Thymus (tissue), 11 donors: Measurements from ENCODE around the gene CCDC9B. TPM values are rescaled to one million over a fixed set of nuclear protein-coding genes. Genes with fewer than 3 reads are reported as not detected.
A peak's percentile ranks its signal among the peaks of the same experiment; 100 is the strongest.

Experiments
- DNase-seq, 9 donors: peaks; one replicate each; pipeline ENCODE4 v3.0.0-alpha.2; 2013; ENCODE audit warnings: low spot score in 9 of 9, low read depth in 6 of 9, missing footprints in 1 of 9
- H3K27ac ChIP-seq, 2 donors: one replicate each; pipeline ENCODE4 v1.5.1; 2013; ENCODE audit warnings: control low read depth in 1 of 2, low read depth in 1 of 2, low read length in 1 of 2, mild to moderate bottlenecking in 1 of 2, moderate library complexity in 1 of 2
- H3K27me3 ChIP-seq, 2 donors: one replicate each; pipeline ENCODE4 v1.5.1; 2013; ENCODE audit warnings: low read length in 1 of 2; ENCODE audit not compliant: control insufficient read depth in 2 of 2, insufficient read depth in 1 of 2
- H3K36me3 ChIP-seq, 2 donors: one replicate each; pipeline ENCODE4 v1.5.1; 2013; ENCODE audit warnings: low read length in 1 of 2, mild to moderate bottlenecking in 1 of 2, moderate library complexity in 1 of 2; ENCODE audit not compliant: control insufficient read depth in 2 of 2, insufficient read depth in 2 of 2
- H3K4me1 ChIP-seq, 2 donors: one replicate each; pipeline ENCODE4 v1.5.1; 2013; ENCODE audit warnings: low read length in 2 of 2; ENCODE audit not compliant: control insufficient read depth in 2 of 2, insufficient read depth in 2 of 2
- H3K4me3 ChIP-seq, 2 donors: one replicate each; pipeline ENCODE4 v1.5.1; 2013; ENCODE audit warnings: low read length in 2 of 2, control low read depth in 1 of 2, mild to moderate bottlenecking in 1 of 2
- H3K9me3 ChIP-seq, 2 donors: one replicate each; pipeline ENCODE4 v1.5.1; 2013; ENCODE audit warnings: low read length in 1 of 2, mild to moderate bottlenecking in 1 of 2; ENCODE audit not compliant: control insufficient read depth in 2 of 2, insufficient read depth in 1 of 2
- WGBS: extraction: QIAGEN DNeasy Blood & Tissue Kit; methylation state at CpG from one replicate; pipeline ENCODE4 v1.1.7; 2013; 5-methylcytosine and 5-hydroxymethylcytosine counted together
- polyA plus RNA-seq: library from polyadenylated mRNA; stranded (reverse); fragments of 200-250 nt; gene quantifications from one replicate; pipeline ENCODE4 v1.2.3, GENCODE V29; 2013
- total RNA-seq: library from RNA; stranded (reverse); fragments of 120-200 nt; gene quantifications from one replicate; pipeline ENCODE4 v1.2.4, GENCODE V29; 2013
- donor health status: healthy.

Gene CCDC9B
- total and polyA plus RNA-seq, 2 donors: 0.28 to 3.6 TPM

DNA sequence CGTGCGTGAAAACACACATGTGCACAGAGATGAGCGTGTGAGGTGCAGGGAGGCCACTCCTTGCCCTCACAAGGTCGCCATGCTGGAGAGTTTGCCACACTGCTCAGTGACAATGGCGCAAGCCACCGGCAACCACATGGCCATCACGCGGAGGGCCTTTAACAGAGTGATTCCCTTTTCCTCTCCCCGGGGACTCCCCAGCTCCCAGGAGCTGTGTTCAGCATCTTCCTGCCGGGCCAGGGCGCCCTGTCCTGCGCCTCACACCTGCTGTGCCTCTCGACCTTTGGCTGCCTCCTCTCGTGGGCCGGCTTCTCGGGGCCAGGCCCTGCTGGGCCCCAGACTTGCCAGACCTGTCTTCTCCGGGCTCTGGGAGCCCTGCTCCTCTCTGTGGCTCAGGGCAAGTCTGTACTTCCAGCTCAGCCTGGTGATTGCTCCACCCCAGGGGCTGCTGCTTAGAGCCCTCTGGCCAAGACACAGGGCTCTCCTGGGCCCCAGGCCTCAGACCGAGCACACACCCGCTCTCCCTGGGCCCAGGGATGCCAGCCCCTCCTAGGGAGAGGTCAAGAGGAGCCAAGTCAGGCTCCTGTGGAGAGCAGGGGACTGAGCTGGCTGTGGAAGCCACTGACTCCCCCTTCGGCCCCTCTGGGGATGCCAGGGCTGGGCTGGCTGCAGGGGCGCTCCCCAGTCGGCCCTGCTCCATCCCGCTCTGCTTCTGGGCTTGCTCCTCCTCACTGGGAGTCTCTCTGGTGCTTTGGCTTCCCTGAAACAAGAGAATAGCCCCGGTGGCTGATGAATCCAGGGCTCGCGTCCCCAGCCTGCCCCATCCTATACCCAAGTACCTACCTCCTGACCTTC lies 5.6 kb downstream of the CCDC9B start:
- H3K4me3 ChIP-seq: no peak overlapping the region
- DNase-seq: no peak
- H3K27me3 ChIP-seq: no peaks in the 10 kb centered on the region
- 95% methylated on average over 26 of the region's 26 CpGs for WGBS
- peaks cover 0 to 2% of the 10 kb centered on the region in 2 donors for H3K9me3 ChIP-seq
- peak overlapping the region in 1 of 2 donors; percentile 69 for H3K27ac ChIP-seq
- H3K36me3 ChIP-seq: no peaks in the 10 kb centered on the region
- H3K4me1 ChIP-seq: peaks cover 20 to 69% of the 10 kb centered on the region in 2 donors

DNA sequence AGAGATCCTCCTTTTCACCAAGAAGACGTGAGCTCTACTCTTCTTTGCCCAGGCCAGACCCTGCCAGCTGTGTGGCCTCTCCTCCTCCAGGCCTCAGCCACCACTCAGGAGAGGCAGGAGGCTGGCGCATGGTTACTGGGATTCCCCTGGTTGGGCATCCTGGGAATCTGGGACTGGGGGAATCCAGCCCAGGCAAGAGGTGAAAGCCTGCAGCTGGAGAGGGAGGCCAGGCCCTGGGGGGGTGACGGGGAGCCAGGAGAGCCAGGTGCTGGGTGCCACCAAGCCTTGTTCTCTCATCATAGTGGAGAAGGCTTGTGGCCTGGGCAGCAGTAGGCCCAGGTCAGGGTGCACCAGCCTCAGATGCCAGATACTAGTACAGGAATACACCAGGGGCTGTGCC lies 6.2 kb downstream of the CCDC9B start:
- H3K9me3 ChIP-seq: peaks cover 0 to 2% of the 10 kb centered on the region in 2 donors
- 85% methylated on average over 3 of the region's 3 CpGs for WGBS
- no peaks in the 10 kb centered on the region for H3K27me3 ChIP-seq
- H3K36me3 ChIP-seq: no peaks in the 10 kb centered on the region
- H3K27ac ChIP-seq: peak overlapping the region; percentile 39 to 69
- H3K4me3 ChIP-seq: no peak overlapping the region
- H3K4me1 ChIP-seq: peaks cover 20 to 74% of the 10 kb centered on the region in 2 donors
- DNase-seq: no peak

DNA sequence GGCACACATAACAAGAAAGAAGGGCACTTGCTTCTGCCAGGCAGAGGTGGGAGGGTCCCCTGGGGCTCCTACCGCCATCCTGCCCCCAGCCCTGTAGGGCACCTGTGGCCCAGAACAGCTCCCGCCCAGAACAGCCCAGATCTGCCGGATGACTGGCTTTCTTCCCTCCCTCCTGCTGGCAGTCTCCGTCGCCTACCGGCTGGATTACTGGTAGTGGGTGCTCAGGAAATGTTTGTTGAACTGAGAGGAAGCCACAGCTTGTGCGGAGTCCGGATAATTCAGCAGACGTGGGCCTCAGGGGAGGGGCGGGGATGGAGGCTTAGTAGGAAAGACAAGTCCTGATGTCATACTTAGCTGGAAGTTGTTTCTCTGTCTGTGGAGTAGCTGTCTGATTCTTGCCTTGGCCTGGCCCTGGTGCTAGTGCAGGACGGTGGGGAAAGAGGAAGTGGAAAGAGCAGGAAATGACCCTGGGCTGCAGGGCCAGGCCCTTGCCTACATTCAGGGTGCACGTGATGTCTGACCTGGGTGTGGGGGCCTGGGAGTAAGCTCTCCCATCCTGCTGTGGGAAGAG lies 6.7 kb downstream of the CCDC9B start:
- Histone ChIP-seq H3K4me1 (peaks cover 20 to 77% of the 10 kb centered on the region in 2 donors), H3K27me3 (no peaks in the 10 kb centered on the region), H3K9me3 (peaks cover 0 to 2% of the 10 kb centered on the region in 2 donors), H3K27ac (peak overlapping the region; percentile 46 to 69), H3K4me3 (no peak overlapping the region), H3K36me3 (no peaks in the 10 kb centered on the region)
- 15% methylated on average over 12 of the region's 12 CpGs for WGBS
- peak in 3 of 9 donors; percentile 47 to 76 (median 52) for DNase-seq

DNA sequence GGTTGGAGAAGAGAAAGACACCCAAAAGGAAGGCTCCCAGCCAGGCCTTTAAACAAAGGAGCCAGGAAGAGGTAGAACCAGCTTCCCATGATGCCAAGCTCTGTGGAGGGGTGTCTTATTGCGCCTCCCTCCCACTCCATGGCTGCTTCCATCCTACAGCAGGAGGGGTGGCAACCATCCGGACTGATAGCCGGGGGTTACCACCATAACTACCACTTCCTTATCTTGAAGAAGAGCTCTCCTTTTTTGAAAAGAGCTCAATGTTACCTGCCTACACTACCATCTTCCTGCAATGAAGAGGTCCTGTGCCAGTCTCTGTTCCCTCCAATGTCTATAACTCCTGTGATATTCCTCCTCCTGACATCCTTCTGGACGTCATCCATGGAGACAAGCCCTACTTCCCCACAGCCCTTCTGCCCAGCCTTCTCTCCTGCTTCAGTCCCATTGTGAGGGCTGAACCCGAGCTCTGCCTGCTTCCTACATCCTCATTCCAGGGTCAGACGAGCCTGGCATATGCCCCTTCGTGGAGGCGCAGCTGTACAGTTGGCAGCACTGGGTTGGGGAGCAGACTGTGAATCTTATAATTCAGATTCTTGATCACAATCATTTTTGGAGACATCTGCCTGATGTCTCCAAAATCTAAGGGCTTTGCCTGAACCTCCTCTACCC lies 8.5 kb downstream of the CCDC9B start:
- 71% methylated on average over 8 of the region's 8 CpGs for WGBS
- Histone ChIP-seq H3K36me3 (no peaks in the 10 kb centered on the region), H3K4me1 (peaks cover 21 to 87% of the 10 kb centered on the region in 2 donors), H3K27me3 (no peaks in the 10 kb centered on the region), H3K4me3 (no peak overlapping the region), H3K27ac (no peak overlapping the region), H3K9me3 (peaks cover 0 to 2% of the 10 kb centered on the region in 2 donors)
- DNase-seq: no peak

DNA sequence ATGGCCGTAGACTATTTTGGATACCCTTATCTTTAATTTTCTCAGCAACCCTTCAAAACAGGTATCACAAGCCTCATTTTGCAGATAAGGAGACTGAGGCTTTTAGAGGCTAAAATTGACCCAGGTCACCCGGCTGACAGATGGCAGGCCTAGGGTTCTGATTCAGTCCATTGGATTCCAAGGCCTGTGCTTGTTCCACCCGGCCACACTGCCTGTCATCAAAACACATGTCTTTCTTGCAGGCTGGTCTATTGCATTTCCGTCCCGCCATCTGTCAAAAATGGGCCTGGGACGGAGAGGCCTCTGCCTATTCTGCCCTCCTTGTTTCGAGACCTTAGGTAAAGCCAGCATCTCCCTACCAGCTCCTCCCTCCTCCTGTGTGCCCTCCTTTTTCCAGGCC lies 9.1 kb downstream of the CCDC9B start:
- no peak overlapping the region for H3K27ac ChIP-seq
- no peak overlapping the region for H3K4me3 ChIP-seq
- H3K27me3 ChIP-seq: no peaks in the 10 kb centered on the region
- no peak for DNase-seq
- H3K9me3 ChIP-seq: peaks cover 0 to 2% of the 10 kb centered on the region in 2 donors
- H3K36me3 ChIP-seq: no peaks in the 10 kb centered on the region
- peaks cover 24 to 87% of the 10 kb centered on the region in 2 donors for H3K4me1 ChIP-seq
- WGBS: 97% methylated on average over 7 of the region's 7 CpGs

DNA sequence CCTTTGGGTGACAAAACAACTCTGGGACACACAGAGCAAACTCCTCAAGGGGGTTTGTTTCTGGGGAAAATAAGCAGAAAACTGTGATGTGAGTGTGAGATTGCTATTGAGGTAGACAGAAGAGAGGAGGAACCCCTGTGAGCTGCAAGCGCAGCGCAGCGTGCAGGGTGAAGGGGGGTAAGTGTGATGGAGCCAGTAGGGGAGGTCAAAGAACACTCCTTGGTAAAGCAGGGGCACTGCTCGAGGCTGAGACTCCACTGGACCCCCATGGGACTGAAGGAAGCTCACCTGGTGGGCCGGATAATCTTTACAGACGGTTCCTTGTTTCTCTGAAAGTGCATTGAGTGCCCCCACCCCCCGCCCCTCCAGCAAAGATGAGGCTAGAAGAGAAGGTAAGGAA lies 9.7 kb downstream of the CCDC9B start:
- no peak overlapping the region for H3K27ac ChIP-seq
- 96% methylated on average over 7 of the region's 7 CpGs for WGBS
- no peak for DNase-seq
- peaks cover 0 to 2% of the 10 kb centered on the region in 2 donors for H3K9me3 ChIP-seq
- H3K27me3 ChIP-seq: no peaks in the 10 kb centered on the region
- H3K4me1 ChIP-seq: peaks cover 24 to 85% of the 10 kb centered on the region in 2 donors
- H3K4me3 ChIP-seq: no peak overlapping the region
- H3K36me3 ChIP-seq: peaks cover 0 to 3% of the 10 kb centered on the region in 2 donors

DNA sequence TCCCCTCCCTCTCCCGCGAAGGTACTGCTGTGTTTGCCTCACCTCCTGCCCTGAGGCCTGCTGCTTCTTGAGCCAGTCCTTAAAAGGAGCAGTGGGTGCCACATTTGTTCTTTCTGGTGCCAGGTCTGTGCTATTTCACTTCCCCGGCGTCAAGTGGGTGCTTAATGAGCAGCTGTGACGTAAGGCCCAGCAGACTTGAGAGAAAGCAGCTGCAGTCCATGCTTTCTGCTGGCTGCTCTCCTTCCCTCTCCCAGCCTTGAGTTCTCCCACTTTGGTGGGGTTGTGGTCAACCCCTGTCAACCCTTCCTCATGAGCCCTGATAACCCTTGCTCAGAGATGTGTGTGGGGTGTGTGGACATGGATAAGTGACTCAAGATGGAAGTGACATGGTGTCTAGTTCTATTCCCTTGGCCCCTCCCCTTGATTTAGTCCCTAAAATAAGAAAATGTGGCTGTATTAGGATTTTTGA lies 10.3 kb downstream of the CCDC9B start:
- WGBS: 68% methylated on average over 5 of the region's 5 CpGs
- peaks cover 24 to 85% of the 10 kb centered on the region in 2 donors for H3K4me1 ChIP-seq
- no peak overlapping the region for H3K4me3 ChIP-seq
- H3K9me3 ChIP-seq: peaks cover 0 to 2% of the 10 kb centered on the region in 2 donors
- DNase-seq: no peak
- no peaks in the 10 kb centered on the region for H3K27me3 ChIP-seq
- peaks cover 0 to 3% of the 10 kb centered on the region in 2 donors for H3K36me3 ChIP-seq
- no peak overlapping the region for H3K27ac ChIP-seq

DNA sequence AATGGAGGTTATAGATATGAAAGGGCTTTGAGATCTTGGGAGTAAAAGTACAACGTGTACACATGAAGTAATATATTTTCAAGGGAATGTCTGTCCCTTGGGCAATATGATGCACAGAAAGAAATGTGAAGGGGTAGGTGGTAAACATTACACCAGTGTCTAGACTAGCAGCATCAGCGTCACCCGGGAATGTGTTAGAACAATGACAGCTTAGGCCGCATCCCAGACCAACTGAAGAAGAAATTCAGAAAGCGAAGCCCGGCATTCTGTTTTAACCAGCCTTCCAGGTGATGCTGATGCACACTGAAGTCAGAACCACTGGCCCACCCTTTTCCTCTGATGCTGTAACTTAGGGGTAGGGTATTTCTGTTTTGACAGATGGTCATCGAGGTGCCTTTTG lies 10.9 kb downstream of the CCDC9B start:
- Histone ChIP-seq H3K27ac (no peak overlapping the region), H3K9me3 (peaks cover 0 to 2% of the 10 kb centered on the region in 2 donors), H3K4me1 (peaks cover 23 to 85% of the 10 kb centered on the region in 2 donors), H3K4me3 (no peak overlapping the region), H3K27me3 (peaks cover 0 to 4% of the 10 kb centered on the region in 2 donors), H3K36me3 (peaks cover 0 to 3% of the 10 kb centered on the region in 2 donors)
- WGBS: 96% methylated on average over 7 of the region's 7 CpGs
- no peak for DNase-seq
